GM18873 (cell line): ENCODE results near the gene SFXN1.
"Not testable (repeated sequence)": the region's sequence is repeated elsewhere in the genome, so short reads cannot be mapped to it uniquely, and the experiment has no call there.

Experiments
- ATAC-seq: cut with Tn5 transposase; IDR thresholded peaks from one replicate; pipeline ENCODE4 v1.9.1; 2021; ENCODE audit warnings: mild to moderate bottlenecking, moderate library complexity, moderate number of reproducible peaks; ENCODE audit not compliant: unreplicated experiment, low FRiP score

SFXN1 gene

GRCh38 chr5:175493260-175493659 lies 14.9 kb downstream of the SFXN1 start:
- ATAC-seq = no peak

- ATAC-seq = no peak
These were observed 15.4 kb downstream of the SFXN1 start for GRCh38 chr5:175493726-175494125.

GRCh38 chr5:175494264-175495183 lies 16.2 kb downstream of the SFXN1 start:
- no peak for ATAC-seq

GRCh38 chr5:175501759-175502158 lies 23.4 kb downstream of the SFXN1 start:
- no peak for ATAC-seq

- ATAC-seq = not testable (repeated sequence)
These were observed 29.3 kb downstream of the SFXN1 start for GRCh38 chr5:175507671-175508070.

- ATAC-seq = no peak
These were observed 30.5 kb downstream of the SFXN1 start for GRCh38 chr5:175508896-175509295.

GRCh38 chr5:175513297-175513696 lies 34.9 kb downstream of the SFXN1 start:
- no peak for ATAC-seq

- ATAC-seq = no peak
These were observed 35.4 kb downstream of the SFXN1 start for GRCh38 chr5:175513726-175514125.

GRCh38 chr5:175516933-175517823 lies 38.8 kb downstream of the SFXN1 start:
- ATAC-seq = no peak

GRCh38 chr5:175517824-175518450 lies 39.6 kb downstream of the SFXN1 start:
- no peak for ATAC-seq

GRCh38 chr5:175519006-175519405 lies 40.6 kb downstream of the SFXN1 start:
- no peak for ATAC-seq

- ATAC-seq = no peak
These were observed 42.0 kb downstream of the SFXN1 start for GRCh38 chr5:175520321-175520720.

GRCh38 chr5:175520873-175521272 lies 42.5 kb downstream of the SFXN1 start:
- no peak for ATAC-seq

GRCh38 chr5:175521313-175521833 lies 43.0 kb downstream of the SFXN1 start:
- no peak for ATAC-seq

- ATAC-seq = no peak
These were observed 44.9 kb downstream of the SFXN1 start for GRCh38 chr5:175523292-175523691.

- ATAC-seq = no peak
These were observed 45.9 kb downstream of the SFXN1 start for GRCh38 chr5:175524211-175524610.

- no peak for ATAC-seq
These were observed 48.3 kb downstream of the SFXN1 start for GRCh38 chr5:175526691-175527090.

- ATAC-seq = no peak
These were observed 53.0 kb downstream of the SFXN1 start for GRCh38 chr5:175531361-175531760.

- ATAC-seq = peak; percentile 71
These were observed 55.9 kb downstream of the SFXN1 start for GRCh38 chr5:175534070-175534932.

- ATAC-seq = not testable (repeated sequence)
These were observed 57.0 kb downstream of the SFXN1 start for GRCh38 chr5:175535331-175535730.
